HL-60 (cell line): ENCODE results near the gene HOTAIR.

Source experiments
- DNase-seq, 2 experiments: peaks; one replicate each; pipeline ENCODE4 v3.0.0-alpha.2; 2010 to 2020; ENCODE audit warnings: low read depth in 1 of 2, low spot score in 1 of 2
- H3K27ac ChIP-seq: fragments of 250-450 bp; sonication (Bioruptor Pico); replicated peaks from 2 replicates; pipeline ENCODE4 v1.5.1; 2020; ENCODE audit warnings: mild to moderate bottlenecking, moderate library complexity
- H3K27me3 ChIP-seq: fragments of 250-450 bp; sonication (Bioruptor Pico); 2 replicates; pipeline ENCODE4 v1.5.1; 2021; ENCODE audit warnings: mild to moderate bottlenecking, moderate library complexity; ENCODE audit not compliant: insufficient read depth, poor library complexity, severe bottlenecking
- H3K4me3 ChIP-seq: replicated peaks from 2 replicates; pipeline ENCODE4 v1.5.1; 2011; ENCODE audit warnings: mild to moderate bottlenecking, control low read depth, low read length; ENCODE audit not compliant: insufficient read depth
- GABPA ChIP-seq: IDR thresholded peaks from 2 replicates; pipeline ENCODE4 v1.6.1; 2012; ENCODE audit warnings: low read depth
- POLR2AphosphoS5 ChIP-seq: IDR thresholded peaks from 2 replicates; pipeline ENCODE4 v1.6.1; 2012; ENCODE audit warnings: low read depth
- SPI1 ChIP-seq: IDR thresholded peaks from 2 replicates; pipeline ENCODE4 v1.6.1; 2012; ENCODE audit warnings: low read depth, mild to moderate bottlenecking, borderline replicate concordance
- TF ChIP-seq, protein P1 (sequence below): IDR thresholded peaks from 2 replicates; pipeline ENCODE4 v1.6.1; 2012; ENCODE audit warnings: low read depth; ENCODE audit not compliant: insufficient replicate concordance
- TF ChIP-seq, protein P2 (sequence below): IDR thresholded peaks from one replicate; pipeline ENCODE4 v1.5.1; 2011; ENCODE audit warnings: low read length, control low read depth, inconsistent platforms; ENCODE audit not compliant: insufficient read depth

HOTAIR gene

DNA sequence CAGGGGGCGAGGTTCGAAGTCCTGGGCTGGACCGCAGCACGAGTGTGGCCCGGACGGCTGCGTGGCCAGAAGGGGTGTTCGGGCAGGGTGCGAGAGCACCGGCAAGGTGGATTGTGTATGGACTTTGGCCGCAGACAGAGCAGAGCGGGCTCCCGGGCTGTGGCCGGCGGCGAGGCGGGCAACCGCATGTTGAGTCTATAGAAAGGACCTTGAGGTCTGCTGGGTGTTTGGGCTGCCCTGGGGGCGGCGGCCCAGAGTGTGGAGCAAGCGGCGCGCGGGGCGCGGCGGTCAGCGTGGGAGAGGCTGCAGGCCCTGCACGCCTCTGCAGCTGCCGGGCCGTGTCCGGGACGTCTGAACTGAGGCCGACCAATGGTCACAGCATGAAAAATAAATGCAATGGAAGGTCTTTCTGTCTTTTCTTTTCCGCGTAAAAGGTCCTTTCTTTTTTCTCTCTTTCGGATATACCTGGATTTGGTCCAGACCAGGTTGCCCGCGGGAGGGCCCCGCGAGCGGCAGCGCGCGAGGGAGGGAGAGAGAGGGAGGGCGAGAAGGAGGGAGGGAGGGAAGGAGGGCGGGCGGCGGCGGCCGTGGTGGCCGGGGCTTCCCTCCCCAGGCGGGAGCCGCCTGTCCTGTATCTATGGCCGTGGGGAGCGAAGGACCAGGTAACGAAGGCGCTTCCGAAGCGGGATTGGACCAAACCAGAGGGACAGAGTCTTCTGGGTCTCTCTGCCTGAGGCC is 19.7 kb upstream of the HOTAIR start:
- Histone ChIP-seq H3K27ac (no peak overlapping the region), H3K4me3 (no peak overlapping the region), H3K27me3 (peaks cover 98% of the 10 kb centered on the region)
- no peak for DNase-seq
- TF ChIP-seq GABPA (no peak), SPI1 (no peak), POLR2AphosphoS5 (no peak)
- TF ChIP-seq, protein P1, sequence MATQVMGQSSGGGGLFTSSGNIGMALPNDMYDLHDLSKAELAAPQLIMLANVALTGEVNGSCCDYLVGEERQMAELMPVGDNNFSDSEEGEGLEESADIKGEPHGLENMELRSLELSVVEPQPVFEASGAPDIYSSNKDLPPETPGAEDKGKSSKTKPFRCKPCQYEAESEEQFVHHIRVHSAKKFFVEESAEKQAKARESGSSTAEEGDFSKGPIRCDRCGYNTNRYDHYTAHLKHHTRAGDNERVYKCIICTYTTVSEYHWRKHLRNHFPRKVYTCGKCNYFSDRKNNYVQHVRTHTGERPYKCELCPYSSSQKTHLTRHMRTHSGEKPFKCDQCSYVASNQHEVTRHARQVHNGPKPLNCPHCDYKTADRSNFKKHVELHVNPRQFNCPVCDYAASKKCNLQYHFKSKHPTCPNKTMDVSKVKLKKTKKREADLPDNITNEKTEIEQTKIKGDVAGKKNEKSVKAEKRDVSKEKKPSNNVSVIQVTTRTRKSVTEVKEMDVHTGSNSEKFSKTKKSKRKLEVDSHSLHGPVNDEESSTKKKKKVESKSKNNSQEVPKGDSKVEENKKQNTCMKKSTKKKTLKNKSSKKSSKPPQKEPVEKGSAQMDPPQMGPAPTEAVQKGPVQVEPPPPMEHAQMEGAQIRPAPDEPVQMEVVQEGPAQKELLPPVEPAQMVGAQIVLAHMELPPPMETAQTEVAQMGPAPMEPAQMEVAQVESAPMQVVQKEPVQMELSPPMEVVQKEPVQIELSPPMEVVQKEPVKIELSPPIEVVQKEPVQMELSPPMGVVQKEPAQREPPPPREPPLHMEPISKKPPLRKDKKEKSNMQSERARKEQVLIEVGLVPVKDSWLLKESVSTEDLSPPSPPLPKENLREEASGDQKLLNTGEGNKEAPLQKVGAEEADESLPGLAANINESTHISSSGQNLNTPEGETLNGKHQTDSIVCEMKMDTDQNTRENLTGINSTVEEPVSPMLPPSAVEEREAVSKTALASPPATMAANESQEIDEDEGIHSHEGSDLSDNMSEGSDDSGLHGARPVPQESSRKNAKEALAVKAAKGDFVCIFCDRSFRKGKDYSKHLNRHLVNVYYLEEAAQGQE, result no peak
- TF ChIP-seq, protein P2, sequence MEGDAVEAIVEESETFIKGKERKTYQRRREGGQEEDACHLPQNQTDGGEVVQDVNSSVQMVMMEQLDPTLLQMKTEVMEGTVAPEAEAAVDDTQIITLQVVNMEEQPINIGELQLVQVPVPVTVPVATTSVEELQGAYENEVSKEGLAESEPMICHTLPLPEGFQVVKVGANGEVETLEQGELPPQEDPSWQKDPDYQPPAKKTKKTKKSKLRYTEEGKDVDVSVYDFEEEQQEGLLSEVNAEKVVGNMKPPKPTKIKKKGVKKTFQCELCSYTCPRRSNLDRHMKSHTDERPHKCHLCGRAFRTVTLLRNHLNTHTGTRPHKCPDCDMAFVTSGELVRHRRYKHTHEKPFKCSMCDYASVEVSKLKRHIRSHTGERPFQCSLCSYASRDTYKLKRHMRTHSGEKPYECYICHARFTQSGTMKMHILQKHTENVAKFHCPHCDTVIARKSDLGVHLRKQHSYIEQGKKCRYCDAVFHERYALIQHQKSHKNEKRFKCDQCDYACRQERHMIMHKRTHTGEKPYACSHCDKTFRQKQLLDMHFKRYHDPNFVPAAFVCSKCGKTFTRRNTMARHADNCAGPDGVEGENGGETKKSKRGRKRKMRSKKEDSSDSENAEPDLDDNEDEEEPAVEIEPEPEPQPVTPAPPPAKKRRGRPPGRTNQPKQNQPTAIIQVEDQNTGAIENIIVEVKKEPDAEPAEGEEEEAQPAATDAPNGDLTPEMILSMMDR, result no peak

DNA sequence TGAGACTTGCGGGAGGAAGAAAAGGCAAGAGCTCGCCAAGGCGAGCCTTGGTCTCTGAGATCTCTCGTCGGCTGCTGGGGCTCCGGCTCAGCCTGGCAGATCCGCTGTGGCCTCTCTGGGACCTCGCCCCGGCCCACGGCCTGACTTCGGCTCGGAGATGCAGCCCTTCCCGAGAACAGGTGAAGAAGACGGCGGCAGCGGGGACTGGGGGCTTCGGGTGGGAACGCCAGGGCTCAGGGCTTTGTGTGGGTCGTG is 19.2 kb upstream of the HOTAIR start:
- Histone ChIP-seq H3K4me3 (no peak overlapping the region), H3K27me3 (peaks cover 97% of the 10 kb centered on the region), H3K27ac (no peak overlapping the region)
- no peak for TF ChIP-seq SPI1
- TF ChIP-seq, protein P1, result no peak
- no peak for TF ChIP-seq GABPA
- TF ChIP-seq, protein P2, result no peak
- TF ChIP-seq POLR2AphosphoS5, result no peak
- DNase-seq, result no peak

DNA sequence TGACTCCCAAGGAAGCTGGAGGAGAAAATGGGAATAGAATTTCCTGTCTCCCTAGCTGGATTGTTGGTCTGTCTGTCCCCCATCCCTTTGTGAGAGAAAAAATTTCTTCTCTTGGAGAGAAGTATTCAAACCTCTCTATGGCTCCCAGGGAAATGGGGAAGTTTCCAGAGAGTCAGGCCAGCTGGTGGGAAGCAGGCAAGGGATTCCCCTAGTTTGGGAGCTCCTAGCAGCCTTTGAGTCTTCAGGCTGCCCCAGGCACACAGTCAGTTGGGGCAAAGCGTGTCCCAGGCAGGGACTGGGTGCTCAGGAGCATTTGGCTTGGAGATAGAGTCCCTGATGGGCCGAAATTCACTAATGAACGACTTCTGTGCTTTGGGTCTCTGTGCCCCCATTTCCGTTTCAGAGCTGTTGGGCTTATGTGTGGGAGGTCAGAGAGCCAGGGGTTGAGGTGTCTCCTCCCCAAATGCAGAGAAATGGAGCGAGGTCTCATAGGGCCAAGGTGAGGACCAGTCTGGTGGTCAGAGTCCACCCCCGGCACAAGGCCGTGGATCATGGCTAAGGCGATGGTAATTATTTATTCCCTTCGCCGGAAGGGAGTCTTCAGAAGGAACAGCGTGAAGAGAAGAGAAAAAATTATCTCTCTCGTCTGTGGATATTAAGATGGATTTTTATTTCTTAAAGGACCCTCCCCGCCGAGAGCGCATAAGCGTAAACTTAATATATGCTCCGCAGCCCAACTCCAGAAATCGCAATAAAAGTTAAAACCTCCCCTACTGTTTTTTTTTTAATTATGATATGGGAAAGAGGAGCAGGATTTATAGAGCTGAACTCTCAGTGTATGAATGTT is 18.6 kb upstream of the HOTAIR start:
- H3K4me3 ChIP-seq, result no peak overlapping the region
- H3K27me3 ChIP-seq, result peaks cover 92% of the 10 kb centered on the region

More for the DNA sequence above, 18.6 kb upstream of the HOTAIR start:
- TF ChIP-seq SPI1 (no peak), POLR2AphosphoS5 (no peak), GABPA (no peak)
- TF ChIP-seq, protein P1, result no peak
- TF ChIP-seq, protein P2, result no peak
- no peak overlapping the region for H3K27ac ChIP-seq
- no peak for DNase-seq
